Measurements from ENCODE around the gene ATP7A.
"Not testable (repeated sequence)": the region's sequence is repeated elsewhere in the genome, so short reads cannot be mapped to it uniquely, and the experiment has no call there.

Gene ATP7A

DNA sequence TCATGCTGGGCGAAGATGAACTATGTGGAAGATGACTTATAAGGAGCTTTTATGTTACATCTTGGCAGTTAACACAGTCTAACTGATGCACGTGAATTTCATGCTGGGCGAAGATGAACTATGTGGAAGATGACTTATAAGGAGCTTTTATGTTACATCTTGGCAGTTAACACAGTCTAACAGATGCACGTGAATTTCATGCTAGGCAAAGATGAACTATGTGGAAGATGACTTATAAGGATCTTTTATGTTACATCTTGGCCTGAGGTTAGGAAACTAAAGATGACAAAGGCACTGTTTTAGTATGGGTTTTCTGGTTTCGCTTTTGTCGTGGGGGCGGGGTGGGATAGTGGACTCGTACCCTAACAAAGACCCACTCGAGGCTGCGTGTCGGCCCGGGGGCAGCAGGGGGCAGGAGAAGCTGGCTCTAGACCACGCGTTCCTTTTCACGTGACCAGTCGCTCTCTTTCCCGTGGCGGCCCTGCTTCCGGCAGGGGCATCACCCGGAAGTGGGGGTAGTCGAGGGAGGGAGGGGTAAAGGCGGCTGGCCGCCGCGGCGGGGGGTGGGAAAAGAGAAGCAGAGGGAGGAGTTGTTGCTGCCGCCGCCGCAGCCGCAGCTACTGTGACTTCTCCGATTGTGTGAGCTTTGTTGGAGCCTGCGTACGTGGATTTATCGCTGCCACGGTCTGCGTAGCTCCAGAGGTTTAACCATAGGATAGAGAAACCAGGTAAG lies at the start of gene ATP7A:
TSS of gene ATP7A (plus strand) at position 586 of the 733 bp plus-strand sequence. CDS start 60,949 bp downstream, outside the sequence.
- DNase-seq = peak; percentile 86

DNA sequence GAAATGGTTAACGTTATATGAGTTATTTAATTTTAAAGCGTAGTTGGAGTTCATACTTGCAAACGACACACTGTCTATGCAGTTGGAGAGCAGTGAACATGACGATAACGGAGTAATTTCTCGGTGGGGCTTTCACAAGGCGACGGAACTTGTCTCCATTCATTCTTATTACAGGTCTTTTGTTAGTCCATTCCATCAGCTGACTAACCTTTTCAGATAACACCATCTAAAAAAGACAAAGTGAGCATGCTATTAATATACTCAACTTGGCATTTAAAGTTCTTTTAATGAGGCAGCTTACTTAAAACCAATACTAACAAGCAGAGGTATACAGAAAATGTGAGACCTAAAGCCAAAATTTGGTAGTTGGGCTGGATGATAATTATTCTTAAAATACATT lies 35.1 kb upstream of the ATP7A start:
- DNase-seq = no peak

DNA sequence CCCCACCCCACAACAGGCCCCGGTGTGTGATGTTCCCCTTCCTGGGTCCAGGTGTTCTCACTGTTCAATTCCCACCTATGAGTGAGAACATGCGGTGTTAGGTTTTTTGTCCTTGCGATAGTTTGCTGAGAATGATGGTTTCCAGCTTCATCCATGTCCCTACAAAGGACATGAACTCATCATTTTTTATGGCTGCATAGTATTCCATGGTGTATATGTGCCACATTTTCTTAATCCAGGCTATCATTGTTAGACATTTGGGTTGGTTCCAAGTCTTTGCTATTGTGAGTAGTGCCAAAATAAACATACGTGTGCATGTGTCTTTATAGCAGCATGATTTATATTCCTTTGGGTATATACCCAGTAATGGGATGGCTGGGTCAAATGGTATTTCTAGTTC lies 29.1 kb upstream of the ATP7A start:
- DNase-seq = not testable (repeated sequence)

DNA sequence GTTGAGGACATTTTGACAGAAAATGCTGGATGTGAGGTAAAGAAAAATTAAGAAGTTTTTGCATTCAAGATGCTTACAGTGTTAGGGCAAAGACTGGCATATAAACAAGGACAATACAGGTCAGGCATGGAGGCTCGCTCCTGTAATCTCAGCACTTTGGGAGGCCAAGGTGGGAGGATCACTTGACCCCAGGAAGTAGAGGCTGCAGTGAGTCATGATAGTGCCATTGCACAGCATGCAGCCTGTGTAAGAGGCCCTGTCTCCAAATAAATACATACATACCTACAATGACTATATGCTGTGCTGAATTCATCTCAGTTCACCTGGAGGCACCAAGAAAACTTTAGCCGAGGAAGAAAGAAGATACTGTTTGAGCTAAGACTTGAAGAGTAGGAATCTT lies 17.6 kb upstream of the ATP7A start:
- DNase-seq = no peak

DNA sequence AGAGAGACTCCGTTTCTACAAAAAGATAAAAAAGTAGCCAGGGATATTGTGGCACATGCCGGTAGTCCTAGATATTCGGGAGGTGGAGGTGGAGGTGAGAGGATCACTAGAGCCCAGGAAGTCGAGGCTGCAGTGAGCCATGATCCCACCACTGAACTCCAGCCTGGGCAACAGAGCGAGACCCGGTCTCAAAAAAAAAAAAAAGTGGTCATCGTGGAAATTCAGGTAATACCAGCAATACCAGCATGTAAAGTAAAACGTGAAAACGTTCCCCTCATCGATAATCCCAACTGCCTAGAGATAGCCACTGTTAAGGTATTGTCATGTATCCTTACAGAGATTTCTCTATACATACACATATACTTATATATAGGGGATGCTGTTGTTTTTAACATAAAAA lies 16.8 kb upstream of the ATP7A start:
- DNase-seq = no peak

DNA sequence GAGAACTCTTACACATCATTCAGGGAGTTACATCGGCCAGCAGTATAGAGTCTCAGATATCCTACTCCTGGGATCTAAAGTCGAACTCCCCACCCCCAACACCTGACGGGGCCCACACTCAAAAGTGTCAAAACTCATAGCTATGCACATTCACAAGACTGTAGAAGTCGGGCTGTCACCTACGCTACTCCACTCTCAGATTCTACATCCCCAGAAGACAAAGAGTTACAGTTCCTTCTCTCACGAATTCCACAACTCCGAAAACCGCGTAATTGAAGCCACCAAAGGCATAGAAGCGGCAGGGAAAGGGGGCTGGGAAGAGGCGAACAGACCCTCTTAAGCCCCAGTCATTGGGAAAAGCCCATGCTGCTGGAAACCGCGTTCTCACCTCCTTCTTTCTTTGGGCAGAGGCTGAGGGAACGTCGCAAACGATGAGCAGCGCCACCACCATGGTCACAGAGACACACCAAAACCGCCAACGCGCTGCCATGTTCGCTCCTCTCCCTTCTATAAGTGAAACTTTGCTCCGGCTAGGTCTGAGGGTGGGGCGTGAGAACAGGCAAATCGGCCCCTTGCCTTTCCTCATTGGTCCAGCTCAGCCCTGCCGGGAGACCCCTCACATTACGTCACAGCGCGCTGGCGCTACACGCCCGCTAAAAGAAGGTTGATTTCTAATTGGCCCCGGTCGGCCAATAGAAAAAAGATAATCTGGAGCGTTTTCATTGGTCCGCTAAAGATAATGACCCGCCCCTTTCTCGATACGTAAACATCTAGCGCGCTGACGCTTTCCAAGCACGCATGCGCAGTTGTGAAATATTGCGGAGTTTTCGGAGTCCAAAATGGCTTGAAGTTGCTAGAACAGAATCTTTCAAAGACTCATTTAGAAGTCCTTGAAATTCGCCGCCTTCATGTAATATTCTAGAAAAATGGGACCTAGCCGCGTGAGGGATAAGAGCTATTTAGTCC lies 15.3 kb upstream of the ATP7A start, which contains the start of gene MAGT1:
TSS of gene MAGT1 (minus strand) at position 515 of the 966 bp plus-strand sequence. CDS start at position 490, 25 bp downstream.
- peak; percentile 94 for DNase-seq

DNA sequence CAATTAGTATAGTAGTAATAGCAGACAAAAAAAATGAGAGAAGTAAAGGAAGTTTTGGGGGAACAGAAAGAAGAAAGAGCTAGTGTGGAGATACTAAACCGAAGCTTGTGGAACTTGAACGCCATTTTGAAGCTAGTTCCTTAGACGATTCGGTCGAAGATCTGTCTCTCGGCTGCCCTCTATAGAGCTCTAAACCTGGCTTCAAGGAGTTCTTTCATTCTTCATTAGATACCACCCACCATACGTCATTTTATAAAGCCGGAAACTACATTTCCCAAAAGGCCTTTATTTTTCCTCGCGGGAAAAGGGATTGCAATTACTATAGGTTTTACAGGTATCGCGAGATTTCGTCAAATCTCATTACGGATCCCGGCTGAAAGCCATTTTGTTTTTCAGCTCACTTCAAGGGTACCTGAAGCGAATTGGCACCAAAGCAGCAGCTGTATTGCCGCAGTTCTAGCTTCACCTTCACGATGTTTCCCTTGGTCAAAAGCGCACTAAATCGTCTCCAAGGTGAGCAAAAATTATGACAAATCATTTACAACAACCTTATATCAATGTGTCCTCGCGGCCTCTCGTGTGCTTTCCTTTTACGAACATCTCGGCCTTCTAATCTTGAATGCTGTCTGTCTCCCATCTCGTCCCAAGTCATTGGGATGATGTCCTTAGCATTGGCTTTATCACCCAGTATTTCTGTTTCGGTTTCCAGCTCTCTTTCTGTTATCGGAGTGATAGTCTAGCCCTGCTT lies 11.2 kb upstream of the ATP7A start, which contains the start of gene COX7B:
TSS of gene COX7B (plus strand) at position 388 of the 748 bp plus-strand sequence. CDS start at position 474, 86 bp downstream.
- peak; percentile 94 for DNase-seq

DNA sequence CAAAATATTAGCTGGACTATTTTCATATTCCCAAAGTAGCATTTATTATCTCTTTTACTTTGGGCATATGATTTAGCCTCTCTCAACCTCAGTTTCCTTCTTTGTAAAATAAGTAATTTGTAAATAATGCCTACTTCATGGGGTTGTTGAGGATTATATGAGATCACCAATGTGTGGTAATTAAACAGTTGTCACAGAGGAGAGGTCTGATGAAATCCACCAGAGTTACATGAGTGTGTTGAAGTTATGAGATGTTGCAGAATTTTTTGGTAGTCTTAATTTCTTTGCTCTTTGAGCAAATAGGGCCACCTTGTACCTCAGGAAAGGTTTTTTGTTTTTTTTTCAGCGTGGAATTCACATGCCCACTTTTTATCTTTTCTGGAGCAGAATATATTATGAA lies 9.8 kb upstream of the ATP7A start:
- DNase-seq = no peak

DNA sequence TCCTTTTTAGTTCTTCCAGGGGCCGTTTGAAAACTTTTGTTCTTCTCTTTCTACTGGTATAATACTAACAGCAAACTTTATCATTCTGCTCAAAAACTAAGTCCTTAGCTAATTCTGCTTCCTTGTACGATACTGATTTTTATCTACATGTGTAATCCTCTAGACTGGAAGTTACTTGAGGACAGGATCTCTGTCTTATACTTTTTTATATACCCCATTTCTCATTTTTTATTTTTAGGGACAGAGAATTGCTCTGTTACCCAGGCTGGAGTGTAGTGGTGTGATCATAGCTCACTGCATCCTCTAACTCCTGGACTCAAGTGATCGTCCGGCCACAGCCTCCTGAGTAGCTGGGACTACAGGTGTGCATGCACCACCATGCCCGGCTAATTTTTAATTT lies 9.0 kb upstream of the ATP7A start:
- DNase-seq = no peak

DNA sequence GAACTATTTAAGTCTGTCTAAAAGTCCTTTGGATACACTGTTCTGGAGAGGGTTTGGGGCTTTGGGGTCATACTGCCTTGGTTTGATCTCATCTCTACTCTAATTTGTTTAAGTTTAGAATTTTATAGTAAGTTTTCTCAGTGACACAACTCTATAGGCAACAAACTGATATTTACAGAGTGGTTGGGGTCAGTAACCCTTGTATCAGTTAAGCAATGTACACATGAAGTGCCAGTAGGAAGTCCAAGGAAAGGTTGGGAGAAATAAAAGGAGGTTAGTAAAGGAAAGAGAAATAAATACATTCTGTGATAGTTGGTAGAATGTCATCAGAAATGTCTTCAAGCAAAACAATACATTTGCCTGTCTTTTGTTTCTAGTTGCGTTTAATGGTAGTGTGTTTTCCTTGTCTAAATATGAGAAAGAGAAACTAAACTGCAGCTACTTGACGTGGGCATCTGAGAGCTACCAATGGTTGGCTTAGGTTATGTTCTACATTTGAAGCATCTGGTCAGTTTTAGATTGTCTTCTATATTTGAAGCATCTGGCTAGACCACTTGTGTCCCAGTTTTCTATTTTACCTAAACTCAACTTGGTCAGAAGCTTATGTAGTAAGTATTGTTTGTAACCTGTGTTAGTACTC lies 6.9 kb downstream of the ATP7A start:
- DNase-seq = no peak

DNA sequence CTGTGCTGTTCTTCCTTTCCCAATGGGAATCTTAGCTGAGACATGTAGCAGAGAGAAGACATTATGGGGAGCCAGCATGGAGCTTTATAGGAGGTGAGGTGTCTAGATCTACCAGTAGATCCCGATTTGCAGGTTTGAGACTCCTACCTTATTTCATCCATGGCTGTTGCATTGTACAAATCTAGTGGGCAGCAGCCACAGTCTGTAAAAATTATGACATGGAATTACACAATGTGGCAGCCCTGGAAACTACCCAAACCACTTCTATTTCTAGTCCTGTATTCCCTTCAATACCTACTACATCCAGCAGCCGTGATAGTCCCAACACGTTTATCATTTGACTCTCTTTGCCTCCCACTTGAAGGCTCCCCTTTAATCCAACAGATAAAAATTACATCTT lies 8.1 kb downstream of the ATP7A start:
- no peak for DNase-seq

DNA sequence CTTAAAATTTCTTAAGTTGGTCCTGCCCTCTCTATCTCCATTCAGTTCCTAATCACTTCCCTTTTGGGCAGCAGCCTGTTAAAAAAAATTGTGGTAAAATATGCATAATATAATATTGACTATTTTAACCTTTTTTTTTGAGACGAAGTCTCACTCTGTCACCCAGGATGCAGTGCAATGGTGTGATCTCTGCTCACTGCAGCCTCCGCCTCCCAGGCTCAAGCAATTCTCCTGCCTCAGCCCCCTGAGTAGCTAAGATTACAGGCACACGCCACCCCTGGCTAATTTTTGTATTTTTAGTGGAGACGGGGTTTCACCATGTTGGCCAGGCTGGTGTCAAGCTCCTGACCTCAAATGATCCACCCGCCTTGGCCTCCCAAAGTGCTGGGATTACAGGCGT lies 8.9 kb downstream of the ATP7A start:
- not testable (repeated sequence) for DNase-seq

DNA sequence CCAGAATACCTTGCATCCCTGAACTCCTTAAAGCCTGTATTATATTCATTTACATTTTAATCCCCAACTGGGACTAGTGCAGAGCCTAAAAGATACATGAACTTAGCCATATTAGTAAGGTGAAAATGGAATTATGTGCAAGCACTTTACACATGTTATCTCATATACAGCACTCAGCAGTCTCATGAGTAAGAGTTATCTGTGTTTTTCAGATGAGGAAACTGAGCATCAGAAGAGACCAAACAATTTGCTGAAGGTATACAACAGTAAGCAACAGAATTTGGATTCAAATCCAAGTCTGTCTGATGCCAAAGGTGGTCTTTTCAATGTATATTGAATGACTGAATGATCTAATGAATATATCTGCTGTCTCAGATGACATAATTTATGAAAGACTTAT lies 12.3 kb downstream of the ATP7A start:
- no peak for DNase-seq

DNA sequence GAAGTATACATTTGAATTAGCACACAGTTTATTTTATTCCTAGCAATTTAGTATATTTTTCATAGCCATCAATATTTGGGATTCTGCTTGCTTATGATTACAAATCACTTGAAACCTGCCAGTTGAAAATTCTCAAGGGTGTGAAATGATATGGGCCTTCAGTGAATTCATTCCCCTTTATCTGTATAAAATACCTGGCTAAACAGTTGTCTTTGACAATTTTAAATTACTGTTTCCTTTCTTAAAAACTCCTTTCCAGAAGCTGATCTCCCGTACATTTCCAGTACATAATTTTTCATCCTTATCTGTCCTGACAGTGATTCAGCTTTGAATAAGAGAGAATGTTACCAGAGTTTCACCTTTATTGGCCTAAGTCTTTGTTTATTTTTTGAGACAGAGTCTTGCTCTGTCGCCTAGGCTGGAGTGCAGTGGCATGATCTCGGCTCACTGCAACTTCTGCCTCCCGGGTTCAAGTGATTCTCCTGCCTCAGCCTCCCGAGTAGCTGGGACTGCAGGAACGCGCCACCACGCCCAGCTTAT lies 13.9 kb downstream of the ATP7A start:
- no peak for DNase-seq

DNA sequence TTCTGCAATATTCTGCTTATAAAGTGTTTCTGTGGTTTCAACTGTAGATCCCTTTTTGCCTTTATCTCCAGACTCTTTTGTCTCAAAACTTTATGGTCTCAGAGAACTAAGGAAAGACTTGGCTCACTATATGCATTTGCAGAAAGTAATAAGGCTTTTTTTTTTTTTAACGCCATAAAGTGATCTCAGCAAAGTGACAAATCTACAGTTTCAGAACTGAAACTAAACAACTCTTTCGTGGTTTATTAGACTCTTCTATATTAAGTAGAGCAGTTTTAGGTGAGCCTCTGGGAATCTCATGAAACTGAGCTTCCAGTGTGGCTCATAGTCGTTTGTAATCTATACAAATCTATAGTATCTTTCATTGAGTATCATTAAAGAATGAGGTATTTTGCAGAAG lies 15.3 kb downstream of the ATP7A start:
- no peak for DNase-seq

DNA sequence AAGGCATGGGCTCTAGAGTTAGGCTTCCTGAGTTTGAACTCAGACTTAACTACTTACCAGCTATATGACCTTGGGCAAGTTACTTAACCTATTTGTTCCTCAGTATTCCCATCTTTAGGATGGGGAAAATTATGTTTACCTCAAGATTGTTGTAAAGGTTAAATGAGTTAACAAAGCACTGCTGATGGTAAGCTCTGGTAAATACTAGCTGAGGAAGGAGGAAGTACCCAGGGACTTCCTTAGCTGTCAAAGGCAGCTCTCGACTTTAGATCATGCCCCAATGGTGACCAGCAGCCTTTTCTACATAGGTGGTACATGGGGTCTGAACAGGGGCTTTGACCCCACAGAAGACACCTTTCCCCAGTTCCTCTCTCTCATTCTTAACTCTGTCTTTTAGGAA lies 20.1 kb downstream of the ATP7A start:
- no peak for DNase-seq

DNA sequence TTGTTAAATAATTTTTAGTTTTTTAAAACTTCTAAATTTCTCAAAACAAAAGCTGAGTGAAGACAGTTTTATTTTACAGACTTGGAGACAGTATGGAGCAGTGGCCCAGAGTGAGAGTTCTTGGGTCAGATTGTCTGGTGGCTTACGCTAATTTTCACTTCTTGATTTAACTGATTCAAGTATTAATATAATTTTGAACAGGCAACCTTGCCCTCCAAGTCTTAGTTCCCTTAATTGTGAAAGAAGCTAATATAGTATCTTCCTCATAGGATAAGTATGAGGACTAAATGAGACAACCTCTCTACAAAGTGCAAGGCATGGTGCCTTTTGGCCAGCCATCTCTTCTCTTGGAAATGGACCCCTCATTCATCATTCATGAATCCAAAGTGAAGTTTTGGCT lies 25.4 kb downstream of the ATP7A start:
- DNase-seq = no peak

DNA sequence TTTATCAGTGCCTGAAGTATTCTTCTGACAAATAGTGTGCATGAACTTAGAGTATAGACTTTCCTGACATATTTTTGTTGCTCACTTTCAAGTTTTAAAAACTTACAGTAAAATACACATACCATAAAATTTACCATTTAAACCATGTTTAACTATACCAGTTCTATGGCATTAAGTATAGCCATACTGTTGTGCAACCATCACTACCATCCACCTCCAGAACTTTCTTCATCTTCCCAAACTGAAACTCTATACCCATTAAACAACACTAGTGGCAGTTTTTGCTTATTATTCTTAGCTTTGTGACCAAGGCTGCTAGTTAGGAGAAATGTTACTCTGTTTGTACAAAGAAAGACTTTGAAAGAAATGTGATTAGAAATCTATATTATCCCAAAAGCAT lies 25.8 kb downstream of the ATP7A start:
- no peak for DNase-seq

DNA sequence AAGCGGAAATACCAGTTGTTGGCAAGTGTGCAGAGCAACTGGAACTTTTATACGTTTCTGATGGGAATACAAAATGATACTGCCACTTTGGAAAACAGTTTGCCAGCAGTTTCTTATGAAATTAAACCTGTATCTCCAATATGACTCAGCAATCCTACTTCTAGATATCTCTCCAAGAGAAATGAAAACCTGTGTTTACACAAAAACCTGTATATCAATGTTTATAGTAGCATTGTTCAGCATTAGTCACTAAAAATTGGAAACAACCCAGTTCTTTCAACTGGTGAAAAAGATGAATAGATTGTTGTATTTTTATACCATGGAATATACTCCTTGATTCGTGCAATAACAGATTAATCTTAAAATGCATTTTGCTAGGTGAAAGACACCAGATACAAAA lies 26.8 kb downstream of the ATP7A start:
- DNase-seq = no peak

DNA sequence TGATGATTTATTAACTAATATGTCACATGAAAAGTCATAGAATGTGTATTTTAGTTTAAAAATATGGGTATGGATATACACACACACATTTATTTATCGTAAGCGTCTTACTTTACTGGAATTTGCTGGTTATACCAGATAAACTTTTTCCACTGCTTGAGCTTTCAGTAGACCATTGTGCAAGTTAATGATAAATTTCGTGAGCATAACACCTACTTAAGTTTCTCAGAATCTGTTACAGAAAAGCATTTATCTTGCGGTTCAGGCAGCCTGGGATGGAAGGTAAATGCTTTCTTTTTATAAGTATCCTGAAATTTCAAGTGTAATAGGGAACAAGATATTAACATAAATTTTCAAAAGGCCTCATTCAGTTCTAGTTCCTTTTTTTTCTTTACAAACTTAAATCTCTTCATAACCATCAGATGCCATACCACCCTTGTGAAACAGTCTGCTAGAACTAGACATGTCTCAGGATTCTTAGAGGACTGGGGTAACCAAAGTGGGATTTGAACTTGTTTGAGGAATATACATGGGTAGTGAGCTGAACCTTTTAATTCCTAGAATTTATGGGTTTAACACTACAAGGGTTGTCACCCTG lies 27.7 kb downstream of the ATP7A start:
- no peak for DNase-seq

DNA sequence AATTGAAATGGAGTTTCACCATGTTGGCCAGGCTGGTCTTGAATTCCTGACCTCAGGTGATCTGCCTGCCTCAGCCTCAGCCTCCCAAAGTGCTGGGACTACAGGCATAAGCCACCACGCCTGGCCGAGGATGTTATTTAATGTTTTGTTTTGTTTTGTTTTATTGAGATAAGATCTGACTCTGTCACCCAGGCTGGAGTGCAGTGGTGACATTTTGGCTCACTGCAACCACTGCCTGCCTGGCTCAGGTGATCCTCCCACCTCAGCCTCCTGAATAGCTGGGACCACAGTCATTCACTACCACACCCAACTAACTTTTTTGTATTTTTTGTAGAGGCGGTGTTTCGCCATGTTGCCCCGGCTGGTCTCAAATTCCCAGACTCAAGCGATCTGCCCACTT lies 34.5 kb downstream of the ATP7A start:
- DNase-seq = not testable (repeated sequence)

Data from NCI-H524 treated with DMSO at 0.1 percent for 48 hours (cell line).